Activated CD4-positive, alpha-beta T cell treated with anti-CD3 and anti-CD28 coated beads, Interleukin-2, amount 10 ng/mL, durations not matched to agents 7 days and 5 days (primary cell): ENCODE measurements around the gene RNU6-9. TPM values are rescaled to one million over a fixed set of nuclear protein-coding genes. Genes with fewer than 3 reads are reported as not detected.

Experiments
- CTCF ChIA-PET: fragments of 350-600 bp; sonication (Branson Sonifier 250); formaldehyde crosslinking; loops from one replicate; lab custom pipeline; 2021; ENCODE audit warnings: antibody characterized with exemption; lab: Charles Lee
- POLR2A ChIA-PET: fragments of 350-600 bp; sonication (Branson Sonifier 250); formaldehyde crosslinking; loops from one replicate; lab custom pipeline; 2021; ENCODE audit warnings: antibody characterized with exemption; lab: Charles Lee
- DNase-seq: peaks from one replicate; pipeline ENCODE4 v3.0.0-alpha.2; 2020
- H3K27ac Mint-ChIP-seq: one replicate; pipeline ENCODE4 v1.8.0; 2021; ENCODE audit warnings: mild to moderate bottlenecking, moderate library complexity, mixed read lengths
- H3K27me3 Mint-ChIP-seq: one replicate; pipeline ENCODE4 v1.8.0; 2021; ENCODE audit warnings: mixed read lengths
- H3K36me3 Mint-ChIP-seq: one replicate; pipeline ENCODE4 v1.8.0; 2021; ENCODE audit warnings: low read depth, mixed read lengths
- H3K4me1 Mint-ChIP-seq: one replicate; pipeline ENCODE4 v1.8.0; 2021; ENCODE audit warnings: mixed read lengths
- H3K4me3 Mint-ChIP-seq: one replicate; pipeline ENCODE4 v1.8.0; 2021; ENCODE audit warnings: mild to moderate bottlenecking, moderate library complexity, mixed read lengths
- H3K9me3 Mint-ChIP-seq: one replicate; pipeline ENCODE4 v1.8.0; 2021; ENCODE audit warnings: mixed read lengths
- total RNA-seq, 2 experiments: library from RNA; stranded (reverse); gene quantifications; one replicate each; pipeline ENCODE4 v1.2.3, GENCODE V29; 2021

The RNU6-9 gene
- total RNA-seq, 2 experiments from 2014 or later = not detected

DNA sequence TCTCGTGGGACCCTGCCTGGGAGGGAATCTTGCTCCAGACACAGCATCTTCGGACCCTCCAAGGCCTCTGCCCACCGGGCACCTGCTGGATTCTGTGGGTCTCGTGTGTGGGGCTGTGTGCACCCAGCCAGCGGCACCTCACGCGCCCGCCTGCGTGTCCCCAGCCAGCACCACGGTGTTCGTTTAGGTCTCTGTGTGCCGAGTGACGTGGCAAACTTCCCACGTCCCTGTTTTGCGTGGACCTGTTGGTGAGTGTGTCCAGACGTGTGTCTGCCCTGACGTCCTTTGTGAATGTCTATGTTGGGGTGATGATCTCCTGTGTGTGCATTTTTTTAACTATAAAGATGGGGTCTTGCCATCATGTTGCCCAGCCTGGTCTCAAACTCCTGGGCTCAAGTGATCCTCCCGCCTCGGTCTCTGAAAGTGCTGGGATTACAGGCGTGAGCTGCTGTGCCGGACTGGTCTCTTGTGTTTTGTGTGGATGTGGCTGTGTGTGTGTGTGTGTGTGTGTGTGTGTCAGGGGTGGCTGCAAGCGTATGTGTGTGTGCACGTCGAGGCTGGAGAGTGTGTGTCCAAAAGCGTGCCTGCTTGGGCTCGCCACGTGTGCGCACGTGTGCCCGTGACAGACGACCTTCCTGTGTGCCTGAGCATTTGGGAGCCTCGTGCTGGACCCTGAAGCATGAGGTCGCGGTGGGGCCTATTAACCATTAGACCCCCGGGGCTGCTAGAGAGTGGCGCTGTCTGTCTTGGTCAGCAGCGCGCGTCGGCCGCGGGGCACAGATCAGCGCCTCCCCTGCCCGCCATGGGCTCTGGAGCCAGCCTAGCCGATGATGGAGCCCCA is 48.2 kb downstream of the RNU6-9 start:
- H3K36me3 Mint-ChIP-seq = peaks cover 17% of the 10 kb centered on the region

GRCh38 chr19:942133-942645 is 48.9 kb downstream of the RNU6-9 start:
- no peak for DNase-seq
- POLR2A ChIA-PET = no interaction called here
- no peak overlapping the region for H3K27ac Mint-ChIP-seq
- H3K27me3 Mint-ChIP-seq = no peaks in the 10 kb centered on the region
- CTCF ChIA-PET = no interaction called here
- no peak overlapping the region for H3K4me3 Mint-ChIP-seq
- peaks cover 14% of the 10 kb centered on the region for H3K36me3 Mint-ChIP-seq
- H3K9me3 Mint-ChIP-seq = peaks cover 3% of the 10 kb centered on the region
- H3K4me1 Mint-ChIP-seq = peaks cover 30% of the 10 kb centered on the region

More for the DNA sequence above, 48.2 kb downstream of the RNU6-9 start:
- peak overlapping the region; percentile 54 for H3K27ac Mint-ChIP-seq
- H3K9me3 Mint-ChIP-seq = peaks cover 3% of the 10 kb centered on the region
- POLR2A ChIA-PET = no interaction called here
- CTCF ChIA-PET = no interaction called here
- peak overlapping the region; percentile 69 for H3K4me3 Mint-ChIP-seq
- DNase-seq = no peak
- no peaks in the 10 kb centered on the region for H3K27me3 Mint-ChIP-seq
- peaks cover 35% of the 10 kb centered on the region for H3K4me1 Mint-ChIP-seq

Other genes starting within 250 kb of the RNU6-9 start
- gene RNF126, start 230.3 kb upstream of the RNU6-9 start, total RNA-seq = 10 to 100 TPM; 71.5 to 80.3 TPM
- gene FSTL3, start 217.1 kb upstream of the RNU6-9 start, total RNA-seq = 1 to 10 TPM; 1.6 to 2.1 TPM
- gene PRSS57, start 198.0 kb upstream of the RNU6-9 start, total RNA-seq = not detected
- not detected for gene PALM, start 184.5 kb upstream of the RNU6-9 start, total RNA-seq
- gene MISP, start 142.4 kb upstream of the RNU6-9 start, total RNA-seq = not detected
- gene PTBP1, start 96.0 kb upstream of the RNU6-9 start, total RNA-seq = 100 to 1,000 TPM; 487 to 536 TPM
- gene PLPPR3, start 71.5 kb upstream of the RNU6-9 start, total RNA-seq = not detected
- gene AZU1, start 65.6 kb upstream of the RNU6-9 start, total RNA-seq = not detected
- gene PRTN3, start 52.5 kb upstream of the RNU6-9 start, total RNA-seq = not detected
- not detected for gene ELANE, start 41.2 kb upstream of the RNU6-9 start, total RNA-seq
- 1 to 10 TPM; 1.5 to 1.6 TPM for gene CFD, start 33.8 kb upstream of the RNU6-9 start, total RNA-seq
- gene MED16, start 297 bp upstream of the RNU6-9 start, total RNA-seq = 10 to 100 TPM; 72.5 to 88.1 TPM
- 100 to 1,000 TPM; 120 to 121 TPM for gene R3HDM4, start 19.7 kb downstream of the RNU6-9 start, total RNA-seq
- gene KISS1R, start 23.8 kb downstream of the RNU6-9 start, total RNA-seq = 1 to 10 TPM in 1 of 2 experiments, under 1 TPM in 1; 0.72 to 1.1 TPM
- 10 to 100 TPM; 25.8 to 28.4 TPM for gene ARID3A, start 32.6 kb downstream of the RNU6-9 start, total RNA-seq
- 10 to 100 TPM; 39.2 to 49.2 TPM for gene WDR18, start 90.9 kb downstream of the RNU6-9 start, total RNA-seq
- not detected for gene GRIN3B, start 106.9 kb downstream of the RNU6-9 start, total RNA-seq
- 100 to 1,000 TPM; 183 to 195 TPM for gene TMEM259, start 127.6 kb downstream of the RNU6-9 start, total RNA-seq
- gene RNU6-2, start 128.0 kb downstream of the RNU6-9 start, total RNA-seq = not detected
- gene CNN2, start 133.1 kb downstream of the RNU6-9 start, total RNA-seq = 100 to 1,000 TPM; 558 to 580 TPM
- 10 to 100 TPM; 75.9 to 87.5 TPM for gene ABCA7, start 146.6 kb downstream of the RNU6-9 start, total RNA-seq
- gene ARHGAP45, start 173.7 kb downstream of the RNU6-9 start, total RNA-seq = 100 to 1,000 TPM; 487 to 570 TPM
- gene POLR2E, start 201.9 kb downstream of the RNU6-9 start, total RNA-seq = 100 to 1,000 TPM; 120 to 133 TPM
- 100 to 1,000 TPM; 106 to 114 TPM for gene GPX4, start 210.5 kb downstream of the RNU6-9 start, total RNA-seq